GM19240 (cell line): ENCODE data around the gene HIGD1C.
"Not testable (repeated sequence)": the region's sequence is repeated elsewhere in the genome, so short reads cannot be mapped to it uniquely, and the experiment has no call there.

ENCODE experiments used
- DNase-seq: peaks from one replicate; pipeline ENCODE4 v3.0.0; 2011; ENCODE audit warnings: low spot score; ENCODE audit not compliant: insufficient read length

Gene HIGD1C

GRCh38 chr12:51013441-51013840 lies 61.1 kb downstream of the HIGD1C start:
- no peak for DNase-seq

GRCh38 chr12:51014467-51014866 lies 62.1 kb downstream of the HIGD1C start:
- DNase-seq, result not testable (repeated sequence)

GRCh38 chr12:51017452-51017851 lies 65.1 kb downstream of the HIGD1C start:
- no peak for DNase-seq

GRCh38 chr12:51018956-51019355 lies 66.6 kb downstream of the HIGD1C start:
- DNase-seq, result no peak

GRCh38 chr12:51019927-51020326 lies 67.6 kb downstream of the HIGD1C start:
- DNase-seq, result no peak
